HL-60 (cell line): ENCODE measurements around the gene ALPL.
A peak's percentile ranks its signal among the peaks of the same experiment; 100 is the strongest.

Experiments used
- DNase-seq, 2 experiments: peaks; one replicate each; pipeline ENCODE4 v3.0.0-alpha.2; 2010 to 2020; ENCODE audit warnings: low read depth in 1 of 2, low spot score in 1 of 2
- H3K27ac ChIP-seq: fragments of 250-450 bp; sonication (Bioruptor Pico); replicated peaks from 2 replicates; pipeline ENCODE4 v1.5.1; 2020; ENCODE audit warnings: mild to moderate bottlenecking, moderate library complexity
- H3K27me3 ChIP-seq: fragments of 250-450 bp; sonication (Bioruptor Pico); 2 replicates; pipeline ENCODE4 v1.5.1; 2021; ENCODE audit warnings: mild to moderate bottlenecking, moderate library complexity; ENCODE audit not compliant: insufficient read depth, poor library complexity, severe bottlenecking
- H3K4me3 ChIP-seq: replicated peaks from 2 replicates; pipeline ENCODE4 v1.5.1; 2011; ENCODE audit warnings: mild to moderate bottlenecking, control low read depth, low read length; ENCODE audit not compliant: insufficient read depth
- GABPA ChIP-seq: IDR thresholded peaks from 2 replicates; pipeline ENCODE4 v1.6.1; 2012; ENCODE audit warnings: low read depth
- POLR2AphosphoS5 ChIP-seq: IDR thresholded peaks from 2 replicates; pipeline ENCODE4 v1.6.1; 2012; ENCODE audit warnings: low read depth
- REST ChIP-seq: IDR thresholded peaks from 2 replicates; pipeline ENCODE4 v1.6.1; 2012; ENCODE audit warnings: low read depth; ENCODE audit not compliant: insufficient replicate concordance
- SPI1 ChIP-seq: IDR thresholded peaks from 2 replicates; pipeline ENCODE4 v1.6.1; 2012; ENCODE audit warnings: low read depth, mild to moderate bottlenecking, borderline replicate concordance
- TF ChIP-seq, protein P1 (sequence below): IDR thresholded peaks from one replicate; pipeline ENCODE4 v1.5.1; 2011; ENCODE audit warnings: low read length, control low read depth, inconsistent platforms; ENCODE audit not compliant: insufficient read depth

ALPL gene

DNA sequence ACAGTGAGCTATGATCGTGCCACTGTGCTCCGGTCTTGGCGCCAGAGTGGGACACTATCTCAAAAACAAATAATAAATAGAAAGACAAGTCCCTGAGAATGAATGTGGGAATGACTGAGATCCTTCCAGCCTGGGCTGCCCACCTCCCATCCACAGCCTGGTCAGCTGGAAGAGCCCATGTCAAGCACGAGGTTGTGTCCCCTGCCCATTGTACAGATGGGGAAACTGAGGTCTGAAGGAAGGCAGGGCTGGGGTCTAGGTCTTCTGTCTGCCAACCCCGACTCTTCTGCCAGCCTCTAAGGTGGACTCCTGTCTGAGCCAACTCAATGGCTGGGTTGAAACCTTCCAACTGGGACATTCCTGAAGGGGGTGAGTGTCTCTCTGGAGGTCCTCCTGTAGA, 80.4 kb downstream of the ALPL start:
- H3K27ac ChIP-seq = no peak overlapping the region
- no peak overlapping the region for H3K4me3 ChIP-seq
- TF ChIP-seq POLR2AphosphoS5 = no peak
- TF ChIP-seq, protein P1, sequence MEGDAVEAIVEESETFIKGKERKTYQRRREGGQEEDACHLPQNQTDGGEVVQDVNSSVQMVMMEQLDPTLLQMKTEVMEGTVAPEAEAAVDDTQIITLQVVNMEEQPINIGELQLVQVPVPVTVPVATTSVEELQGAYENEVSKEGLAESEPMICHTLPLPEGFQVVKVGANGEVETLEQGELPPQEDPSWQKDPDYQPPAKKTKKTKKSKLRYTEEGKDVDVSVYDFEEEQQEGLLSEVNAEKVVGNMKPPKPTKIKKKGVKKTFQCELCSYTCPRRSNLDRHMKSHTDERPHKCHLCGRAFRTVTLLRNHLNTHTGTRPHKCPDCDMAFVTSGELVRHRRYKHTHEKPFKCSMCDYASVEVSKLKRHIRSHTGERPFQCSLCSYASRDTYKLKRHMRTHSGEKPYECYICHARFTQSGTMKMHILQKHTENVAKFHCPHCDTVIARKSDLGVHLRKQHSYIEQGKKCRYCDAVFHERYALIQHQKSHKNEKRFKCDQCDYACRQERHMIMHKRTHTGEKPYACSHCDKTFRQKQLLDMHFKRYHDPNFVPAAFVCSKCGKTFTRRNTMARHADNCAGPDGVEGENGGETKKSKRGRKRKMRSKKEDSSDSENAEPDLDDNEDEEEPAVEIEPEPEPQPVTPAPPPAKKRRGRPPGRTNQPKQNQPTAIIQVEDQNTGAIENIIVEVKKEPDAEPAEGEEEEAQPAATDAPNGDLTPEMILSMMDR = no peak
- no peak for TF ChIP-seq SPI1
- TF ChIP-seq REST = no peak
- TF ChIP-seq GABPA = no peak
- no peak for DNase-seq
- H3K27me3 ChIP-seq = peaks cover 10% of the 10 kb centered on the region

- Histone ChIP-seq H3K27ac (no peak overlapping the region), H3K27me3 (peaks cover 10% of the 10 kb centered on the region), H3K4me3 (no peak overlapping the region)
- TF ChIP-seq POLR2AphosphoS5 (no peak), SPI1 (no peak)
- peak in 1 of 2 experiments; percentile 10 for DNase-seq
Measured at GRCh38 chr1:21590126-21590880, 81.1 kb downstream of the ALPL start.

DNA sequence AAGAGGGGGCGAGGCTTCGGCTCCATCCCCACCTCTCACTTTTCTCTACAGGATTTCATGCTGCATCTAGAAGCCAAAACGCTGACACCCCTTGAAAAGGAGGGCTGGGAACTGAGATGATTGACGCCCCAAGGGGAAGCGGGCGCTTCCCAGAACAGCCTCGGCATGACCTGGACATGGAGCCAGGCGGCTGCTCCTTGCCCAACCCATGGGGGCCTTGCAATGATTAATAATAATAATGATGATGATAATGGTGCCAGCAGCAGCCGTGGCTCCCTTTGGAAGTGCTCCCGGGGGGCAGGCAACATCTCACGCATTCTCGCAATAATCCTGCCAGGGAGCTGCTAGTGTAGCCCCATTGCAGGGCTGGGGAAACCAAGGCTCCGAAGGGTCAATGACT, 81.7 kb downstream of the ALPL start:
- no peak for DNase-seq
- TF ChIP-seq POLR2AphosphoS5 (no peak), REST (no peak), GABPA (no peak), SPI1 (no peak)
- TF ChIP-seq, protein P1 = no peak
- Histone ChIP-seq H3K4me3 (no peak overlapping the region), H3K27me3 (peaks cover 10% of the 10 kb centered on the region), H3K27ac (no peak overlapping the region)

DNA sequence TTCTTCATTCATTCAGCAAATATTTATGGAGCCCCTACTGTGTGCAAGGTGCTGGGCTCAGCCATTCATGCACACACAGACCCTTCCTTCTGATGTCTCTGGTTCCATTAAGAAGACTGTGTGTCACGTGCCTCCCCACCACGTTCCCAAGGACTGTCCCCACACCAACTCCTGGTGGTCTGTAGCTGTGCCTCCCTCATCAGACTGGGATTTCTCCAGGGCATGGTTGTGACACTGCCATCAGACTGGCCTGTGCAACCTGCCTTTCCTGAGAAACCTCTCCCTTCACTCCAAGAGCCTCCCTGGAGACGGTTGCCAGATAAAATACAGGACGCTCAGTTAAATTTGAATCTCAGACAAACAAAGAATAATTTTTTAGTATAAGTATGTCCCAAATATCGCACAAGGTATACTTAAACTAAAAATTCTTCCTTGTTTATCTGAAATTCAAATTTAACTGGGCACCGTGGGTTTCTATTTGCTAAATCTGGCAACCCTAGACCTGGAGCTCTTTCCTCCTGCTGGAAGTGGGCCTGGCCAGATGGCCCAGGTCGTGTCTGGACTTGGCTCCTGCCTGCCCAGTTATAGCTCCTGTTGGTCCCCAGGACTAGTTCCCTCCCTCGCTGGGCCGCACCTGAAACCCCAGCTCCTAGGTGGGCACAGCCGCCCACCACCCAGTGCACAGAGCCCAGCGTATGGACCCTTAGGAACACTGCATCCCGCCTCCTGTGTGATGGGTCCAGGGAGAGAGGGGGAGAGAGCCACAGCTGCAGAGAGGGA, 83.1 kb downstream of the ALPL start:
- Histone ChIP-seq H3K4me3 (no peak overlapping the region), H3K27me3 (peaks cover 10% of the 10 kb centered on the region), H3K27ac (no peak overlapping the region)
- TF ChIP-seq POLR2AphosphoS5 = no peak
- TF ChIP-seq GABPA = no peak
- no peak for DNase-seq
